Stimulated activated CD8-positive, alpha-beta memory T cell treated with anti-CD3 and anti-CD28 coated beads, Interleukin-2, amount 100 ng/mL, for 1 hour (primary cell): ENCODE data around the gene RAB9B.

Experiments used
- DNase-seq, 2 donors: peaks; one replicate each; pipeline ENCODE4 v3.0.0-alpha.2; 2020; ENCODE audit warnings: low read depth in 2 of 2

RAB9B gene

GRCh38 chrX:103811858-103812257 is 20.2 kb downstream of the RAB9B start:
- DNase-seq, result no peak

GRCh38 chrX:103806862-103807474 is 25.1 kb downstream of the RAB9B start:
- no peak for DNase-seq

- no peak for DNase-seq
Observed at GRCh38 chrX:103805860-103806259, 26.2 kb downstream of the RAB9B start.

GRCh38 chrX:103800318-103800717 is 31.7 kb downstream of the RAB9B start:
- DNase-seq, result no peak

- no peak for DNase-seq
Observed at GRCh38 chrX:103797691-103798090, 34.4 kb downstream of the RAB9B start.

GRCh38 chrX:103794119-103794518 is 37.9 kb downstream of the RAB9B start:
- no peak for DNase-seq

DNA sequence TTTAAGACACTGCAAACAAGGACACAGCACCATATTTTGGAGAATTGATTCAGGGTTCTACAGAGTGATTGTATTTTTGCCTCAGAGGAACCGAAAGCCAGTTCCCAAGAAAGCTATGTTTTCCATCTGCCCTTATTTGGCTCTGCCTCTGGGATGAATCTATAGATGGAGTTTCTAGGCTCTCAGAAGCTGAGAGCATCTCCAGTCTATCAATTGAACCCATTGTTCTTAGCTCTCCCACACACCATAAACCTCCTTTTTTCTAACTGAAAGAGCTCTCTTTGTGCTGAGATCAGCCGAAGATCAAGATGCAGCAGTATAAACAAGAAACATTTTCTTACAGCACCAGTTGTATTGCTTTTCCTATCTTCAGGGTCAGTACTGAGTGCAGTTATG is 38.5 kb downstream of the RAB9B start:
- DNase-seq, result no peak

DNA sequence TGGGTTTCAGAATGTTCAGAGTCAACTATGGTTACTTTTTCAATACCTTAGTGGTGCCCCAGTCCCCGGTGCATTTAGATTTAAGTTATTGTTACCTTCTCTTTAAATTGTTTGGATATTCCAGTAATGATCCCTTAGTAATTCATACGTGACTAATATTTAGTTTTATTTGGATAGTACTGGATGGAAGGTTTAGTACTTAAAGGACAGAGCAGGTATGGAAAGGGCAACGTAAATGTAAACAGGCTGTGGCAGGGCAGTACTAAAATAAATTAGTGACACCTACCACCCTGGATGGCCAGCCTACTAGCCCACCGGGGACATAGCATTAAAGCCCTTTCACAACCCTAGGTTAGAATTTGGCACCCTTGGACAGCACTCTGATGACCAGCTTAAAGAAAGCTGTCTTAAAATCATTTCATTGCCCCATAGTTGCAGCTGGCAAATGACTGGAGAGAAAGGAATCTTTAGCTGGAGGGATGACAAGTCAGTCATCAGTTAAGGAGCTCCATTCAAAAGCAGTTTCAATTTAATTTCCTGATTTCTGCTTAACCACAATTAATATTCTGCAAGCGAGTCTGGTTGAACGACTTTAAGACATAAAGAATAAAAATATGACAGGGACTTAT is 39.0 kb downstream of the RAB9B start:
- DNase-seq, result no peak

DNA sequence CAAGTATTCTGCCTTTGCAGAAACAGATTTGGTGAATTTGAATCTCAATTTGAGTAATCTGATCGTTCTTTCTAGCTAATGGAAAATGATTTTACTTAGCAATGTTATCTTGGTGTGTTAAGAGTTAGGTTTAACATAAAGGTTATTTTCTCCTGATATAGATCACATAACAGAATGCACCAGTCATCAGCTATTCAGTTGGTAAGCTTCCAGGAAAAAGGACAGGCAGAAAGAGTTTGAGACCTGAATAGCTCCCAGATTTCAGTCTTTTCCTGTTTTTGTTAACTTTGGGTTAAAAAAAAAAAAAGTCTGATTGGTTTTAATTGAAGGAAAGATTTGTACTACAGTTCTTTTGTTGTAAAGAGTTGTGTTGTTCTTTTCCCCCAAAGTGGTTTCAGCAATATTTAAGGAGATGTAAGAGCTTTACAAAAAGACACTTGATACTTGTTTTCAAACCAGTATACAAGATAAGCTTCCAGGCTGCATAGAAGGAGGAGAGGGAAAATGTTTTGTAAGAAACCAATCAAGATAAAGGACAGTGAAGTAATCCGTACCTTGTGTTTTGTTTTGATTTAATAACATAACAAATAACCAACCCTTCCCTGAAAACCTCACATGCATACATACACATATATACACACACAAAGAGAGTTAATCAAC is 40.1 kb downstream of the RAB9B start:
- no peak for DNase-seq

DNA sequence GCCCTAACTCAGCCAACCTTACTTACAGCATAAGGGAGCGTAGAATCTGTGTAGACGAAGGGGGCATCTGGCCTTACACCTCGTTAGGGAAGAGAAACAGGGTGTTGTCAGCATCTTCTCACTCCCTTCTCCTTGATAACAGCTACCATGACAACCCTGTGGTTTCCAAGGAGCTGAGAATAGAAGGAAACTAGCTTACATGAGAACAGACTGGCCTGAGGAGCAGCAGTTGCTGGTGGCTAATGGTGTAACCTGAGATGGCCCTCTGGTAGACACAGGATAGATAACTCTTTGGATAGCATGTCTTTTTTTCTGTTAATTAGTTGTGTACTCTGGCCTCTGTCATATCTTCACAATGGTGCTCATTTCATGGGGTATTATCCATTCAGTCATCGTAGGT is 40.8 kb downstream of the RAB9B start:
- DNase-seq, result no peak

DNA sequence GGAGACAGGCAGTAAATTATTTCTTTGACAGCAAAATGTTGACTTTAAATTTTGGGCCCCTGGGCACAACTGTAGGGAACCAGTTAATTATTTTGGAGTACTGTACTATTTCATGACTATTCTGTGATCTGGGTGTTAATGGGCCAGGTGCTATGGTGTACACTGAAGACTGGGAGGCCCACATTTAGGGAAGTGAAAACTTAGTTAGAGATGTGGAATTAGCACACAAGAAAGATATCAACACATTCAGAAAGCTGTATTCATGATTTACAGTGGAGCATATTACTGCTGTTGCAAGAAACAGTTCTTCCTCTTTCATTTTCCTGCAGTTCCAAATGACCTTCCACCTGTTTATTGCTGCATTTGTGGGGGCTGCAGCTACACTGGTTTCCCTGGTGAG is 43.1 kb downstream of the RAB9B start:
- DNase-seq, result no peak

GRCh38 chrX:103783971-103784370 is 48.1 kb downstream of the RAB9B start:
- no peak for DNase-seq

DNA sequence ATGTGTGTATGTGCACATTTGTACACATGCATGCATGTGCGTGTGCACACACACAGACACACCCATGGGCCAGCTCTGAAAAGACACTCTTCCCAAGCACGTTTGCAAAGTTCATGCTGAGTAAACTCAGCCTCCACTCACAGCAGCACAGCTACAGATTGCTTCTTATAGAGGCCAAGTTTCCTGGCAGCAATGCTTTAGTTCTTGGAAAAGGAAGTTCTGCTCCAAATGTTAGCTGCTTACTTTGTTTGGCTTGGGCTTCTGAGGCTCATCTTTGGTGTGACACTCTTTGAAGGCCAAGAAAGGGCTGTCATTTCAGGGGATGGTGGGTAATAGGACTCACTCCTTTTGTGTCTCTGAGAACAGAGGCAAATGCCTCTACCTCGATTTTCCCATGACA is 48.9 kb downstream of the RAB9B start:
- DNase-seq, result no peak

DNA sequence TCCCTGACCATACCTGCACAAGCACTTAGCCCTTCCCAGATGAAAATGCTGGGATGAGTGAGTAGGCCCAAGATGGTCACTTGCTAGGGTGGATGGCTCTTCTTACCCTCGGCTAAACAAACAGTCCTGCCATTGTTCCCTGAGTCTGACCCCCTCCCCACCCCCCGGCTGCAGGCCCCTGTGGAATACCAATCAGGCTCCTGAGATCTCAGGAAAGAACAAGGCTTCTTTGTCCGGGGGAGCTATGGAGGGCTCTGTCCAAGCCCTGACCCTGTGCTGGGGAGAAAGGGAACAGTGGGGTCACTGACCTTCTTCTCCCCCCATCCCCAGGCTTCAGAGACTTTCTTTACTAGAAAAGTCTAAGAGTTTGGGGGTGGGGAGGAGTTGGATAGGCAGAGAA is 49.4 kb downstream of the RAB9B start:
- DNase-seq, result no peak

DNA sequence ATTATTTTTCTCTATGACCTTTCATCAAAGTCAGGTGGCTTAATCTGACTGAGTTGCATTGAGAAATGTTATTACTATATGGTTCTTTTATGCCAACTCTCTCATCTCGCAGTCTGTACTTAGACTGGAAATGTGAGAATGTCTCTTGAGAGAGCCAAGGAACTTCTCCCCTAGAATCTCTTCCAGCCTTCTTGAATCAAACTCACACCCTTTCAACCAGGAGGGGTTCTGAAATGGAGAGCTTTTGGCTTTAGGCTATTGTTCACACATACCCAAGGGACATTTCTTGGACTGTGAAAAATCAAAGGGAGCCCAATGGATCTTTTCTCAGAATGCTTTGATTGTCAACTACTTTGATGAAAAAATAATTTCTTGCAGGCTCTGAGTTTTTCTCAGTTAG is 50.4 kb downstream of the RAB9B start:
- DNase-seq, result no peak

DNA sequence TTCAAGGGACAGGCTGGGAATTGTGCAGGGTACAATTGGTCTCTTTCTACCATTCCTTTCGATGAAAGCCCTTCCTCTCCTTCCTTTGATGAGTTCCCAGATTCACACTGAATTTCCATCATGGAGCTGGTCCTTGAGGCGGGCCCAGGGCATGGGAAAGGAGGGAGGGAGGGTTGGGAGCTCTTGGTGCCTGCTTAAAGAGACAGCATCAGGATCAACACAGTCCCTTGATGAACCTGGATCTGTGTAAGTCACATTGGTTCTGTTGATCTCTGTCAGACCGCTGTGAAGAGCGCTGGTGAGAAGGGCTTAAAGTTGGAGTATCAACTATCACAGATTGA is 51.0 kb downstream of the RAB9B start:
- DNase-seq, result no peak

GRCh38 chrX:103780336-103781061 is 51.6 kb downstream of the RAB9B start:
- DNase-seq, result no peak

GRCh38 chrX:103779141-103779789 is 52.8 kb downstream of the RAB9B start:
- no peak for DNase-seq

- DNase-seq, result no peak
Observed at GRCh38 chrX:103776546-103776945, 55.5 kb downstream of the RAB9B start, which contains the start of gene PLP1. Gene PLP1 (plus strand): TSS chrX:103776840. CDS start chrX:103776996, 156 bp downstream.

- no peak for DNase-seq
Observed at GRCh38 chrX:103774070-103774642, 57.9 kb downstream of the RAB9B start.

GRCh38 chrX:103773445-103773844 is 58.6 kb downstream of the RAB9B start:
- no peak for DNase-seq
